Measurements from ENCODE around the gene PRKCE. TPM values are rescaled to one million over a fixed set of nuclear protein-coding genes. Genes with fewer than 3 reads are reported as not detected.

The PRKCE gene
- total and polyA plus RNA-seq, 2 experiments from 2014 or later = 0.94 to 1.2 TPM

DNA sequence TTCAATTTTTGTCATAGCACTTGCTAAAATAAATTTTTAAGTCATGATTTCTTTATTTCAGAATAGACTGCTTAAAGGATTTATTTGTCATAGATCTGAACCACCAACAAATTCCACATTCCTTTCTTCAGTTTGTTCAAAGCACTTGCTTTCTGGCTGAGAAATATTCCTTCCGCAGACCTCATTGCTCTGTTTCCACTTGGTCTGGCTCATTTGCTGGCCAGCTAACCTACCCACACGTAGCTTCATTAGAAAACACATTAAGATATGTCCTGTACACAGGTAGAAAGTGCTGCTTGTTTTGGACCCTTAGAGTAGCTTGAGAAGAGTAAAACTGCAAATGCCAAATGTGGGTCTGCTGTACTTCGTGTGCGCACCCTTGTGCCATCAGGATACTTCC is 479.0 kb downstream of the PRKCE start:
- no peaks in the 10 kb centered on the region for H3K36me3 Mint-ChIP-seq (ENCODE audit: low read depth)
- H3F3A ChIP-seq (replicated peaks; ENCODE audit: low read depth) = no peaks in the 10 kb centered on the region
- H3K79me2 ChIP-seq (replicated peaks; ENCODE audit: insufficient read depth) = no peaks in the 10 kb centered on the region
- H3K4me2 ChIP-seq = no peak overlapping the region
- H3K27me3 Mint-ChIP-seq (ENCODE audit: insufficient read depth, low read depth, poor library complexity) = peaks cover 3% of the 10 kb centered on the region
- no peaks in the 10 kb centered on the region for H3K27me3 ChIP-seq (ENCODE audit: insufficient read depth)
- H3K4me1 ChIP-seq (ENCODE audit: insufficient read depth) = no peaks in the 10 kb centered on the region
- no peaks in the 10 kb centered on the region for H4K20me1 ChIP-seq (replicated peaks; ENCODE audit: insufficient read depth)
- peaks cover 7% of the 10 kb centered on the region; the same call in 2 of the 3 replicates for H3K4me1 Mint-ChIP-seq
- no peak overlapping the region for H2AFZ ChIP-seq
- H3K27ac Mint-ChIP-seq = no peak overlapping the region
- no peak overlapping the region for H3K4me3 Mint-ChIP-seq
- H3K9me2 ChIP-seq (ENCODE audit: insufficient read depth) = 0 out of 2 replicates have a peak, but pooled peaks cover 3% of the 10 kb centered on the region
- DNase-seq (ENCODE audit: low spot score) = no peak
- H3K36me3 ChIP-seq (ENCODE audit: insufficient read depth) = no peaks in the 10 kb centered on the region
- H3K27ac ChIP-seq (ENCODE audit: low read depth) = no peak overlapping the region
- no peaks in the 10 kb centered on the region for H3K9me3 Mint-ChIP-seq
- TF ChIP-seq, protein P1, sequence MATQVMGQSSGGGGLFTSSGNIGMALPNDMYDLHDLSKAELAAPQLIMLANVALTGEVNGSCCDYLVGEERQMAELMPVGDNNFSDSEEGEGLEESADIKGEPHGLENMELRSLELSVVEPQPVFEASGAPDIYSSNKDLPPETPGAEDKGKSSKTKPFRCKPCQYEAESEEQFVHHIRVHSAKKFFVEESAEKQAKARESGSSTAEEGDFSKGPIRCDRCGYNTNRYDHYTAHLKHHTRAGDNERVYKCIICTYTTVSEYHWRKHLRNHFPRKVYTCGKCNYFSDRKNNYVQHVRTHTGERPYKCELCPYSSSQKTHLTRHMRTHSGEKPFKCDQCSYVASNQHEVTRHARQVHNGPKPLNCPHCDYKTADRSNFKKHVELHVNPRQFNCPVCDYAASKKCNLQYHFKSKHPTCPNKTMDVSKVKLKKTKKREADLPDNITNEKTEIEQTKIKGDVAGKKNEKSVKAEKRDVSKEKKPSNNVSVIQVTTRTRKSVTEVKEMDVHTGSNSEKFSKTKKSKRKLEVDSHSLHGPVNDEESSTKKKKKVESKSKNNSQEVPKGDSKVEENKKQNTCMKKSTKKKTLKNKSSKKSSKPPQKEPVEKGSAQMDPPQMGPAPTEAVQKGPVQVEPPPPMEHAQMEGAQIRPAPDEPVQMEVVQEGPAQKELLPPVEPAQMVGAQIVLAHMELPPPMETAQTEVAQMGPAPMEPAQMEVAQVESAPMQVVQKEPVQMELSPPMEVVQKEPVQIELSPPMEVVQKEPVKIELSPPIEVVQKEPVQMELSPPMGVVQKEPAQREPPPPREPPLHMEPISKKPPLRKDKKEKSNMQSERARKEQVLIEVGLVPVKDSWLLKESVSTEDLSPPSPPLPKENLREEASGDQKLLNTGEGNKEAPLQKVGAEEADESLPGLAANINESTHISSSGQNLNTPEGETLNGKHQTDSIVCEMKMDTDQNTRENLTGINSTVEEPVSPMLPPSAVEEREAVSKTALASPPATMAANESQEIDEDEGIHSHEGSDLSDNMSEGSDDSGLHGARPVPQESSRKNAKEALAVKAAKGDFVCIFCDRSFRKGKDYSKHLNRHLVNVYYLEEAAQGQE (IDR thresholded peaks at IDR 0.05; ENCODE audit: unreplicated experiment) = no peak
- TF ChIP-seq ZNF331 (CRISPR knock-in tag; IDR thresholded peaks at IDR 0.05; ENCODE audit: low read depth) = no peak
- TF ChIP-seq, protein P2, sequence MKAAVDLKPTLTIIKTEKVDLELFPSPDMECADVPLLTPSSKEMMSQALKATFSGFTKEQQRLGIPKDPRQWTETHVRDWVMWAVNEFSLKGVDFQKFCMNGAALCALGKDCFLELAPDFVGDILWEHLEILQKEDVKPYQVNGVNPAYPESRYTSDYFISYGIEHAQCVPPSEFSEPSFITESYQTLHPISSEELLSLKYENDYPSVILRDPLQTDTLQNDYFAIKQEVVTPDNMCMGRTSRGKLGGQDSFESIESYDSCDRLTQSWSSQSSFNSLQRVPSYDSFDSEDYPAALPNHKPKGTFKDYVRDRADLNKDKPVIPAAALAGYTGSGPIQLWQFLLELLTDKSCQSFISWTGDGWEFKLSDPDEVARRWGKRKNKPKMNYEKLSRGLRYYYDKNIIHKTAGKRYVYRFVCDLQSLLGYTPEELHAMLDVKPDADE (IDR thresholded peaks at IDR 0.05) = no peak
- no peak for TF ChIP-seq STAT1 (IDR thresholded peaks at IDR 0.05; ENCODE audit: unreplicated experiment)
- no peak for ATAC-seq
- no peak overlapping the region for H3K4me3 ChIP-seq

DNA sequence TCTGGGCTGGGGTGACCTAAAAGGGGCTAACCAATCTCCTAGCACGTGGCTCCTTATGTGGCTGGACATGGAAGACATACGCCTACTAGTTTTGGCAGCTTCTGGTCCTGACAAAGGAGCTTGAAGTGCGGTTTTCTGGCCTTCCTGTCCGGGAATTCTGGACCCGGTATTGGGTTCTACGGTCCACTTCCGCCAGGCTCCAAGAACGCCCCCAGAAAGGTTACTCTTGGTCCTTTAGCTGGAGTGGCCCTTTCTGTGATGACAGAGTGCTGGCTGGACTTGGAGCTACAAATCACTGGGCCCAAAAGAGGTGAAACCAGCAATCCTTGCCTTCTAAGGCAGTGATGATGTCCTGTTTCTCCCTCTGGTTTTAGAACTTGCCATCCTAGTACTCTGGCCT is 481.5 kb downstream of the PRKCE start:
- no peaks in the 10 kb centered on the region for H3K36me3 Mint-ChIP-seq (ENCODE audit: low read depth)
- DNase-seq (ENCODE audit: low spot score) = no peak
- Histone ChIP-seq H3F3A (replicated peaks; ENCODE audit: low read depth) (no peaks in the 10 kb centered on the region), H3K27me3 (ENCODE audit: insufficient read depth) (no peaks in the 10 kb centered on the region), H3K4me2 (no peak overlapping the region), H3K27ac (ENCODE audit: low read depth) (no peak overlapping the region), H3K36me3 (ENCODE audit: insufficient read depth) (no peaks in the 10 kb centered on the region), H3K4me3 (no peak overlapping the region), H4K20me1 (replicated peaks; ENCODE audit: insufficient read depth) (no peaks in the 10 kb centered on the region), H3K79me2 (replicated peaks; ENCODE audit: insufficient read depth) (no peaks in the 10 kb centered on the region), H3K4me1 (ENCODE audit: insufficient read depth) (no peaks in the 10 kb centered on the region), H3K9me2 (ENCODE audit: insufficient read depth) (0 out of 2 replicates have a peak, but pooled peaks cover 3% of the 10 kb centered on the region), H2AFZ (no peak overlapping the region)
- no peaks in the 10 kb centered on the region for H3K9me3 Mint-ChIP-seq
- ATAC-seq = no peak
- H3K27me3 Mint-ChIP-seq (ENCODE audit: insufficient read depth, low read depth, poor library complexity) = peaks cover 1% of the 10 kb centered on the region
- H3K4me1 Mint-ChIP-seq = peaks cover 14% of the 10 kb centered on the region; the same call in 2 of the 3 replicates
- H3K27ac Mint-ChIP-seq = no peak overlapping the region
- H3K4me3 Mint-ChIP-seq = no peak overlapping the region
- no peak for TF ChIP-seq POLR2AphosphoS5 (IDR thresholded peaks at IDR 0.05; ENCODE audit: low read depth)
- TF ChIP-seq JUNB (IDR thresholded peaks at IDR 0.05; ENCODE audit: unreplicated experiment) = no peak
- TF ChIP-seq EZH2phosphoT487 (IDR thresholded peaks at IDR 0.05; ENCODE audit: unreplicated experiment) = no peak
- TF ChIP-seq ZNF331 (CRISPR knock-in tag; IDR thresholded peaks at IDR 0.05; ENCODE audit: low read depth) = no peak
- no peak for TF ChIP-seq ZNF114 (CRISPR knock-in tag; IDR thresholded peaks at IDR 0.05)
- TF ChIP-seq NANOG (IDR thresholded peaks at IDR 0.05; ENCODE audit: borderline replicate concordance) = no peak
- TF ChIP-seq, protein P1 (IDR thresholded peaks at IDR 0.05; ENCODE audit: unreplicated experiment) = no peak
- TF ChIP-seq, protein P3, sequence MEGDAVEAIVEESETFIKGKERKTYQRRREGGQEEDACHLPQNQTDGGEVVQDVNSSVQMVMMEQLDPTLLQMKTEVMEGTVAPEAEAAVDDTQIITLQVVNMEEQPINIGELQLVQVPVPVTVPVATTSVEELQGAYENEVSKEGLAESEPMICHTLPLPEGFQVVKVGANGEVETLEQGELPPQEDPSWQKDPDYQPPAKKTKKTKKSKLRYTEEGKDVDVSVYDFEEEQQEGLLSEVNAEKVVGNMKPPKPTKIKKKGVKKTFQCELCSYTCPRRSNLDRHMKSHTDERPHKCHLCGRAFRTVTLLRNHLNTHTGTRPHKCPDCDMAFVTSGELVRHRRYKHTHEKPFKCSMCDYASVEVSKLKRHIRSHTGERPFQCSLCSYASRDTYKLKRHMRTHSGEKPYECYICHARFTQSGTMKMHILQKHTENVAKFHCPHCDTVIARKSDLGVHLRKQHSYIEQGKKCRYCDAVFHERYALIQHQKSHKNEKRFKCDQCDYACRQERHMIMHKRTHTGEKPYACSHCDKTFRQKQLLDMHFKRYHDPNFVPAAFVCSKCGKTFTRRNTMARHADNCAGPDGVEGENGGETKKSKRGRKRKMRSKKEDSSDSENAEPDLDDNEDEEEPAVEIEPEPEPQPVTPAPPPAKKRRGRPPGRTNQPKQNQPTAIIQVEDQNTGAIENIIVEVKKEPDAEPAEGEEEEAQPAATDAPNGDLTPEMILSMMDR (conservative IDR thresholded peaks at IDR 0.05; ENCODE audit: low read depth in 2 of 2) = no peak
- TF ChIP-seq CREB1 (CRISPR knock-in tag; IDR thresholded peaks at IDR 0.05; ENCODE audit: low read depth) = no peak
- no peak for TF ChIP-seq STAT1 (IDR thresholded peaks at IDR 0.05; ENCODE audit: unreplicated experiment)
